HG03196 (cell line): Measurements from ENCODE around the gene NKAIN2.
"Not testable (repeated sequence)": the region's sequence is repeated elsewhere in the genome, so short reads cannot be mapped to it uniquely, and the experiment has no call there.

Experiments used
- ATAC-seq: cut with Tn5 transposase; IDR thresholded peaks from one replicate; pipeline ENCODE4 v1.9.1; 2021; ENCODE audit not compliant: unreplicated experiment

Gene NKAIN2

DNA sequence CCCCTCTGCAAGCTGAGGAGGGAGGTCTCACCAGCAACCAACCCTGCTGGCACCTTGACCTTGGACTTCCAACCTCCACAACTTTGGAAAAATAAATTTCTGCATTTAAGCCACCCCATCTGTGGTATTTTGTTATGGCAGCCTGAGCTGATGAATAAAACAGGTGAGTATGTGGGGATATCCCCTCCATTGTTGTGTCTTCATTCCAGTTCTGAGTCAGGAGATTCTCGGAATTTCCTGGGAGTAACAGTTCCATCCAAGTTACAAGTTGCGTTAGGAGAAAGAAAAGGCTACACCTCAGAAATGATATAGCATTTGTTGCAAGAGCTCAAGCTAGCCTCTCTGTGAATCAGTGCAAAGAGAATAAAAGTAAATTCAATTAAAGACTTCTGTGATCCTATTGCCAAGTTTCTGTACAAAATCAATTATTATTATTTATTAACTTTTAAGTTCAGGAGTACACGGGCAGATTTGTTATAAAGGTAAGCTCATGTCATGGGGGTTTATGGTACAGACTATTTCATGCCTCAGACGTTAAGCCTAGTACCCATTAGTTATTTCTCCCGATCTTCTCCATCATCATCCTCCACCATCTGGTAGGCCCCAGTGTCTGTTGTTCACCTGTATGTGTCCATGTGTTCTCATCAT, 153.0 kb downstream of the NKAIN2 start:
- ATAC-seq: no peak

DNA sequence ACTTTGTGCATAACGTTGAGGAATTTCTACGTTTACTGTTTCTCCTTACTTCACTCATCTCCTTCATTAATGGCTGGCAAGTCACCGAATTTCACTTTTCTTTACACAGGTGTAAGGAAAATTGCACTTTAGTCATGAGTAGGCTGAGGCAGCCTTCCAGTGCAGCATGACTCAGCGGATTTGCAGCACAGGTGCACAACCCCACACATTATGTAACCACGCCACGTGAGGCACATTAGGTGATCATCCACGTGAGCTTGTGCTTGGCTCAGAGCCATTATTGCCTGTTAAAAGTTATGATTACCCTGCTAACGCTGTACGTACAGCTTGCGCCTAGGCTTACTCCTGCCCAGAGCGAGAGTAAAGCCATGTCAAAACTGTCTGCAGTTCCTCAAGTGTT, 158.8 kb downstream of the NKAIN2 start:
- ATAC-seq: no peak

GRCh38 chr6:123965894-123966293, 162.2 kb downstream of the NKAIN2 start:
- ATAC-seq: no peak

- no peak for ATAC-seq
Observed at GRCh38 chr6:123966618-123967017, 163.0 kb downstream of the NKAIN2 start.

- no peak for ATAC-seq
Observed at GRCh38 chr6:123967905-123968304, 164.2 kb downstream of the NKAIN2 start.

DNA sequence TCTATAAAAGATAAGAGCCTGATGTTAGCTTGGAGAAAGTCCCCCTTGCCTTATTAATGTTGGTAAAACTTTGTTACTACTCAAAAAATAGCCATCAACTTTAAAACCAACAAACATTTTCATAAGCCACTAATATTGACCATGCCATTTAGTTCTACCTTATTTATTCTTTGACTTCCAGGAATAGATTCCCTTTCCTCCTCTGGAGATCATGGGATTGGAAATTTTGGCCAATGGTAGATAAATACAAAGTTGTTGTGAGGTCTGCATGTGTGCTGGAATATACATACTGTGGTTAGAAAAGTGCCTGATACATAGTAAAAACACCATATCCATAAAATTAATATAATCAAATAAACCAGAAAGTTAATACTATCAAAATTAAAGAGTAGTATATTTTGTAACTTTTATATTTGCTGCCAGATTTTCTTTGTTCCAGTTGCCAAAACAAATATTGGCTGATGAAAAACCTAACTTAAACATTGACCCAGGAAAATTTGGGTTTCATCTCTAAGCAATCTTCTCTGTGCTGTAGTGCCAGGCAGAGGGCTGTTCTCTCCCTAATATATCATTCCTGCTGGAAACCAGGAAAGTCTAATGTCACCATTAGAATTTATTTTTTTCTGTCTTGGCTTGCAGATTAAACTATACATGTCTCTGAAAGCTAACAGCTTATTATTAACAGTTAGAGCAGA, 169.1 kb downstream of the NKAIN2 start:
- no peak for ATAC-seq

GRCh38 chr6:123980311-123980710, 176.6 kb downstream of the NKAIN2 start:
- no peak for ATAC-seq

- no peak for ATAC-seq
Observed at GRCh38 chr6:123986938-123987337, 183.3 kb downstream of the NKAIN2 start.

GRCh38 chr6:123989918-123990317, 186.3 kb downstream of the NKAIN2 start:
- ATAC-seq: not testable (repeated sequence)

- ATAC-seq: no peak
Observed at GRCh38 chr6:123990376-123990775, 186.7 kb downstream of the NKAIN2 start.

- no peak for ATAC-seq
Observed at GRCh38 chr6:123994168-123994567, 190.5 kb downstream of the NKAIN2 start.

GRCh38 chr6:123994891-123995635, 191.4 kb downstream of the NKAIN2 start:
- ATAC-seq: no peak

GRCh38 chr6:123997223-123997622, 193.6 kb downstream of the NKAIN2 start:
- no peak for ATAC-seq

DNA sequence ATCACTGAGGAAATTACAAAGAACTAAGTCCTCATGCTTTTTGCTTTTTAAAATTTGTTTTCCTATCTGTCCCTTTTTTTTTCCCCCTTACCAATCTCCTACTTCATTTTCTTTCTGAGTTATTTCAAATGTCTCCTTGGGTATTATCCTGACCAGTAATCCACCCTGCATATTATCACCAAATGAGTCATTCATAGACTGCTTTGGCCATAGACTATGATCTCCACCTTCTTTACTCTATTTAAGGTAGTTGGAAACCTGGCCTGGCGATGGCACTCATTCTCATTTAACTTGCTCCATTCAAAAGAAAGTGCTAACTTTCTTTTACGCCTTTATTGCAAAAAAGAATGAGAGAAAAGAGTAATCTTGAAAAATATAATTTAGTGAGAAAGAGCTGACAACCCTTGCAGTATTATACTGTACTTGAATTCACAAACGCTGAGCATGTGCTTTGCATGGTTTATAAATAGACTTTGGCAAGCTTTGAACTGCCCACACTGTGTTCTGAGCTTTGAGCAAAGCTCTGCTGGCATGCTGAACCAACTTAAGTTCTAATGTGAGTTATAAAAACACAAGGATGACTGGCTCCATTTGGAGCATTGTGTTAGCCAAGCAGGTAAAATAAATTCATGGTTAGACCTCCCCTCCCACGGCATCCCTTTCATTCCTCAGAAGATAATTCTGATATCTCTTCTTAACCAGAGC, 198.9 kb downstream of the NKAIN2 start:
- no peak for ATAC-seq

GRCh38 chr6:124007266-124007665, 203.6 kb downstream of the NKAIN2 start:
- no peak for ATAC-seq

DNA sequence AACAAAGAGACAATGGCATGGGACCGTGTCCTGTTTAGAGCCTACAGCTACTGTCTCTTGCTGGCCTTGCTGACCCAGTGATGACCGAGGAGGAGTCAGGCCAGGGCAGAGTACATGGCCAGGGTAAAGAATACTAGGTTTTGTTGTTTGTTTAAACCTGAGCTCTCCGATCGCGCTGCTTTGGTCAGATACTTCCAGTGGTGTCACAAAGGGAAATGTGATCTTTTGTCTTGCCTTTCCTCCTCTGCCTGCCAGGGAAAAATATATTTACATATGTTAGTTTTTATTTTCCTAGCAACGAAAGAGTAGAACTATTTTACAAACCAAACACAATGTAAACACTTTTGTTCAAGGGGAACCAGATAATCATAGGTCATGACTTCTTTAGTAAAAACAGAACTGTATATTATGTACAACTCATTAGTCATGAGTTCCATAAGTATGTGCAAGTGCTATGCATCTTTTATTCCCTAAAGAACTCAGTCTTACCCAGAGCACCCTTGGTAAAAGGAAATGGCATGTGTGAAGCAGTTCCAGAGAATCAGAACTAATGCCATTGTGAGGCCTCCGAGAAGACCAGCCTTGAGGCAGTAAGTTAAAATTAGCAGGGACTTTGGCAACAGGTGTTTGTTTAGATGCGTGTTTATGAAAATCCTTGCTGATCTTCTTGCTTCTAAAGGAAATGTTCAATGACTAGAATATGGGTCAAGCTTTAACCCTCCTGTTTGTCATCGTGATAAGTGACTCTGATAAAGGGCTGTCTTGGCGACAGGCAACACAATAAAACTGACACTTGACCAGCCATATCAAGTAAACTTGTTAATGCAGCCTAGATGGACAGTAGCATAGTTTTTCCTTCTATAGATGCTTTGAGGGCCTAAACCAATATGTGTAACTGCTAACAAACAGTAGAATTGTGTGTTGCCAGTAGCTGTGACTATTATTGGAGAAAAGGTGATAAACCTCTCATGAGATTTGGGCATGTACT, 204.6 kb downstream of the NKAIN2 start:
- ATAC-seq: no peak

- ATAC-seq: no peak
Observed at GRCh38 chr6:124008988-124009765, 205.5 kb downstream of the NKAIN2 start.

DNA sequence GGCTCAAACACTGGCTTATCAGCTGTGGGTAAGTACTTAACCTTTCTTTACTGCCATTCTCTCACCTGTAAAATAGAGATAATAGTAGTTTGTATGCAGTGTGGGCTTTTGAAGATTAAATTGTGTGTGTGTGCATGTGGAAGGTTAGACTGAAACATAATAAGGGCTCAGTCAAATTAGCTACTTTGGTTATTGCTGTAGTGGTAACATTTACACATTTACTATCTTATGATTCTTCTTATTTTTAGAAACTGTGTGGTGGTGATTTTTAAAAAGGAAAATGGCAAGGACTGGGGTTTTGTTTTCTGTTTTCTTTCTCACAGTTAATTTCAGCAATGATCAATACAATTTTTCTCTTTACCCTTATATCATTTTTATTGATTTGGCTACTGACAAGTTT, 206.9 kb downstream of the NKAIN2 start:
- no peak for ATAC-seq

- ATAC-seq: no peak
Observed at GRCh38 chr6:124011180-124011579, 207.5 kb downstream of the NKAIN2 start.
